B cell (primary cell): ENCODE results near the gene ANKRD31. TPM values are rescaled to one million over a fixed set of nuclear protein-coding genes. Genes with fewer than 3 reads are reported as not detected.

ENCODE experiments used
- ATAC-seq: fragments of 200-7000 bp; cut with Tn5 transposase; one replicate; pipeline ENCODE4 v1.10.0; 2021; ENCODE audit warnings: low read depth, mild to moderate bottlenecking, moderate number of reproducible peaks, moderate library complexity
- CTCF ChIA-PET: fragments of 350-600 bp; sonication (Branson Sonifier 250); formaldehyde crosslinking; loops from one replicate; lab custom pipeline; 2021; ENCODE audit warnings: antibody characterized with exemption, inconsistent platforms; lab: Charles Lee
- POLR2A ChIA-PET: fragments of 350-600 bp; sonication (Branson Sonifier 250); formaldehyde crosslinking; loops from one replicate; lab custom pipeline; 2021; ENCODE audit warnings: antibody characterized with exemption; lab: Charles Lee
- DNase-seq: peaks from one replicate; pipeline ENCODE4 v3.0.0; 2013
- H2AFZ ChIP-seq: 2 replicates; pipeline ENCODE4 v1.6.1; 2012; ENCODE audit warnings: mild to moderate bottlenecking, low read depth, low read length; ENCODE audit not compliant: insufficient read depth, poor library complexity, severe bottlenecking
- H3K27ac ChIP-seq, 2 donors: 1 replicate in 1 of 2; 2 replicates in 1 of 2; pipeline ENCODE4 v1.5.1; 2012 to 2013; ENCODE audit warnings: low read length in 2 of 2, mild to moderate bottlenecking in 2 of 2, moderate library complexity in 1 of 2
- H3K27me3 ChIP-seq, 4 experiments: fragments of 200-600 bp in 1 of 4; sonication (generic) in 1 of 4; replicated peaks in 1 of 4; 1 replicate in 2 of 4; 2 replicates in 2 of 4; pipeline versions ENCODE4 v1.6.1 to v1.7.0; 2013 to 2016; ENCODE audit warnings: low read length in 3 of 4, mild to moderate bottlenecking in 2 of 4, mixed read lengths in 1 of 4, moderate library complexity in 1 of 4; ENCODE audit not compliant: insufficient read depth in 4 of 4, control insufficient read depth in 3 of 4; ENCODE audit errors: control extremely low read depth in 1 of 4
- H3K36me3 ChIP-seq, 2 experiments: replicated peaks in 1 of 2; 1 replicate in 1 of 2; 2 replicates in 1 of 2; pipeline versions ENCODE4 v1.6.1 to v1.7.1; 2013; ENCODE audit warnings: low read length in 1 of 2; ENCODE audit not compliant: insufficient read depth in 2 of 2, control insufficient read depth in 1 of 2; ENCODE audit errors: control extremely low read depth in 1 of 2, extremely low read depth in 1 of 2
- H3K4me1 ChIP-seq, 2 donors: fragments of 200-600 bp in 1 of 2; sonication (generic) in 1 of 2; 1 replicate in 1 of 2; 2 replicates in 1 of 2; pipeline versions ENCODE4 v1.5.1 to v1.6.1; 2013 to 2017; ENCODE audit warnings: low read length in 2 of 2; ENCODE audit not compliant: control insufficient read depth in 2 of 2, insufficient read depth in 2 of 2
- H3K4me2 ChIP-seq: replicated peaks from 2 replicates; pipeline ENCODE3; 2012; ENCODE audit warnings: mild to moderate bottlenecking, low read depth, low read length; ENCODE audit not compliant: poor library complexity, severe bottlenecking
- H3K4me3 ChIP-seq, 5 experiments: fragments of 200-600 bp in 1 of 5; sonication (generic) in 1 of 5; 1 replicate in 3 of 5; 2 replicates in 2 of 5; pipeline versions ENCODE4 v1.5.1 to v1.7.0; 2011 to 2016; ENCODE audit warnings: low read length in 4 of 5, mild to moderate bottlenecking in 4 of 5, low read depth in 2 of 5, control low read depth in 1 of 5, moderate library complexity in 1 of 5; ENCODE audit not compliant: insufficient read depth in 1 of 5; ENCODE audit errors: control extremely low read depth in 1 of 5, extremely low read depth in 1 of 5
- H3K79me2 ChIP-seq: fragments of 200-600 bp; sonication (generic); one replicate; pipeline ENCODE4 v1.6.0; 2016; ENCODE audit warnings: low read length; ENCODE audit not compliant: control insufficient read depth, insufficient read depth
- H3K9ac ChIP-seq: fragments of 200-600 bp; sonication (generic); 2 replicates; pipeline ENCODE4 v1.6.1; 2017; ENCODE audit warnings: mild to moderate bottlenecking, low read length, moderate library complexity
- H3K9me3 ChIP-seq, 3 donors: one replicate each; pipeline versions ENCODE4 v1.6.1 to v1.7.1; 2013; ENCODE audit warnings: low read length in 2 of 3; ENCODE audit not compliant: control insufficient read depth in 2 of 3, insufficient read depth in 1 of 3; ENCODE audit errors: control extremely low read depth in 1 of 3
- H4K20me1 ChIP-seq: 2 replicates; pipeline ENCODE4 v1.6.0; 2012; ENCODE audit warnings: mild to moderate bottlenecking, low read length; ENCODE audit not compliant: insufficient read depth, control insufficient read depth, poor library complexity, severe bottlenecking
- H3K27ac Mint-ChIP-seq: one replicate; pipeline ENCODE4 v1.8.0; 2021; ENCODE audit warnings: mixed read lengths
- H3K27me3 Mint-ChIP-seq: one replicate; pipeline ENCODE4 v1.8.0; 2021; ENCODE audit warnings: mixed read lengths
- H3K4me1 Mint-ChIP-seq: one replicate; pipeline ENCODE4 v1.8.0; 2021; ENCODE audit warnings: mixed read lengths
- H3K4me3 Mint-ChIP-seq: one replicate; pipeline ENCODE4 v1.8.0; 2021; ENCODE audit warnings: mixed read lengths
- H3K9me3 Mint-ChIP-seq: one replicate; pipeline ENCODE4 v1.8.0; 2022; ENCODE audit warnings: mixed read lengths; ENCODE audit not compliant: insufficient read depth
- CTCF ChIP-seq: fragments of 200-600 bp; IDR thresholded peaks from one replicate; pipeline ENCODE4 v1.8.0; 2022; ENCODE audit warnings: antibody characterized with exemption, mild to moderate bottlenecking
- EZH2 ChIP-seq: IDR thresholded peaks from 2 replicates; pipeline ENCODE4 v1.6.1; 2012; ENCODE audit warnings: borderline replicate concordance, low read depth, mild to moderate bottlenecking, moderate library complexity, low read length; ENCODE audit not compliant: insufficient read depth, poor library complexity, severe bottlenecking
- WGBS: methylation state at CpG from one replicate; pipeline ENCODE4 v1.1.5; 2013; ENCODE audit warnings: missing lambda C conversion rate; ENCODE audit not compliant: insufficient coverage; 5-methylcytosine and 5-hydroxymethylcytosine counted together
- intact Hi-C: fragments of 100-400 bp; cut with micrococcal nuclease; formaldehyde crosslinking; loops from one replicate; pipeline ENCODE4 v1.10.0; 2022
- polyA plus RNA-seq: library from polyadenylated mRNA; depleted of rRNA; stranded (reverse); fragments of >200 nt; gene quantifications from 2 replicates; pipeline ENCODE4 v1.2.3, GENCODE V29; 2012
- total RNA-seq, 2 donors: library from RNA; stranded (reverse); fragments of 120-200 nt in 1 of 2; gene quantifications; 1 replicate in 1 of 2; 2 replicates in 1 of 2; pipeline versions ENCODE4 v1.2.3 to v1.2.4, GENCODE V29; 2013 to 2022

Gene ANKRD31
- total and polyA plus RNA-seq, 2 donors (not counting 1 experiment from before 2014, with no cell fraction given), result 0.06 to 0.10 TPM

GRCh38 chr5:75281716-75282465 is 45.2 kb upstream of the ANKRD31 start:
- no peaks in the 10 kb centered on the region for H3K9me3 Mint-ChIP-seq
- no peaks in the 10 kb centered on the region for H3K4me1 ChIP-seq
- 93% methylated on average over 3 of the region's 4 CpGs for WGBS
- H4K20me1 ChIP-seq, result no peaks in the 10 kb centered on the region
- TF ChIP-seq CTCF, result no peak
- TF ChIP-seq EZH2, result no peak
- H3K4me2 ChIP-seq, result no peak overlapping the region
- no peak overlapping the region for H3K27ac ChIP-seq
- POLR2A ChIA-PET, result no interaction called here
- intact Hi-C loops, result no loop called here
- CTCF ChIA-PET, result no interaction called here
- peaks cover 0 to 3% (median 0%) of the 10 kb centered on the region in 4 experiments for H3K27me3 ChIP-seq
- no peak overlapping the region for H3K27ac Mint-ChIP-seq
- no peak overlapping the region for H3K4me3 ChIP-seq
- H2AFZ ChIP-seq, result no peak overlapping the region
- no peak overlapping the region for H3K4me3 Mint-ChIP-seq
- H3K4me1 Mint-ChIP-seq, result no peaks in the 10 kb centered on the region
- no peak overlapping the region for H3K9ac ChIP-seq
- H3K79me2 ChIP-seq, result no peaks in the 10 kb centered on the region
- ATAC-seq (no peak), DNase-seq (no peak)
- H3K36me3 ChIP-seq, result no peaks in the 10 kb centered on the region
- peaks cover 5% of the 10 kb centered on the region for H3K27me3 Mint-ChIP-seq
- H3K9me3 ChIP-seq, result no peaks in the 10 kb centered on the region

- no peak overlapping the region for H2AFZ ChIP-seq
- H3K79me2 ChIP-seq, result no peaks in the 10 kb centered on the region
- Mint-ChIP-seq H3K27ac (no peak overlapping the region), H3K27me3 (peaks cover 12% of the 10 kb centered on the region), H3K4me3 (no peak overlapping the region), H3K9me3 (no peaks in the 10 kb centered on the region), H3K4me1 (no peaks in the 10 kb centered on the region)
- H3K36me3 ChIP-seq, result no peaks in the 10 kb centered on the region
- no peaks in the 10 kb centered on the region for H3K9me3 ChIP-seq
- H3K4me1 ChIP-seq, result no peaks in the 10 kb centered on the region
- no peak overlapping the region for H3K27ac ChIP-seq
- intact Hi-C loops, result no loop called here
- no peak overlapping the region for H3K9ac ChIP-seq
- DNase-seq (no peak), ATAC-seq (no peak)
- no CpG with 5 or more reads among the region's 1 CpG for WGBS
- CTCF ChIA-PET, result no interaction called here
- peaks cover 0 to 3% (median 1%) of the 10 kb centered on the region in 4 experiments for H3K27me3 ChIP-seq
- TF ChIP-seq EZH2 (no peak), CTCF (no peak)
- no peak overlapping the region for H3K4me2 ChIP-seq
- no peaks in the 10 kb centered on the region for H4K20me1 ChIP-seq
- H3K4me3 ChIP-seq, result no peak overlapping the region
- POLR2A ChIA-PET, result no interaction called here
Measured at GRCh38 chr5:75279321-75279720, 42.6 kb upstream of the ANKRD31 start.
